ENCODE results near the gene FAM163B. TPM values are rescaled to one million over a fixed set of nuclear protein-coding genes. Genes with fewer than 3 reads are reported as not detected.

Gene FAM163B
- total and polyA plus RNA-seq, 5 donors from 2014 or later: not detected

DNA sequence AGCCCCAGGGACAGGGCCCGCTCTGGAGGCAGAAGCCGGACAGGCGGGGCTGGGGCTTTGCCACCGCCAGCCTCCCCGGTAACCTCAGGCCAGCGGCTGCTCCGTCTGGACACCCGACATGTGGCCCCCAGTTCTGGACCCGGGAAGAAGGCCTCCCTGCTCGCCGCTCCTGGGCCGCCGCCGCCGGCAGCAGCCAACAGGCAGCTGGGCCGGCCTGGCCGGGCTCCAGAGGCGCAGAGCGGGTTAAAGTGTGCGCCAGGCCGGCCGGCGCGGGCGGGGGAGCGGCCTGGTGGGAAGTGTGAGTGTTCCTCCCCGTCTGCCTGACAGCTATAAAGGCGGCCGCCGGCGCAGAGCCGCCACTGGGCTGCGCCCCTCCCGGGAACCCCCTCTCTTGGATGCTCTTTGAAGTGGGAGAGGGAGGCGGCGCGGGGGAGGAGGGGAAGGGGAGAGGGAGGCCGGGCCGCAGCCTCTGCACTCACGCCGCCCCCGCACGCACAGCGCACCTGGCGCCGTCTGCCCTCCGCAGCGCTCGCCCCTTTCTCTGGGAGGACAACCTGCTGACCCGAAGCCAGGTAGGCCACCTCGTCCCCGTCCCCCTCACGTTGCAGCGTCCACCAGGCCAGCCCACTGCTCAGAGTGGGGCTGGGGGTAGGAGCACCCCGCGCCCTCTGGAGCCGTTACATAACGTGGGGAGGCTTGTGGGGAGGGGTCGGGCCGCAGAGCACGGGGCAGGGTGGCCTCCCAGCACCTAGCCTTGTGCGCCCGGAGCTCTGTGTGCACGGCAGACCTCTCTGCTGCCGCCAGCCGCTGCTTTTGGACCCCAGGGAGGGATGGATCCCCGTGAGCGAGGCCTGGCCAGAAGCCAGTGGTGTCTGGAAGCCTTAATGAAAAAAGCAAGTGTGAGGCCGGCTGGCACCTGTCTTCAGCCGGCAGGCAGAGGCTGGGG is 74.6 kb downstream of the FAM163B start, which contains the start of gene ADAMTSL2:
Gene ADAMTSL2 (plus strand): TSS at position 359 of the 946 bp plus-strand sequence. CDS start 2,009 bp downstream, outside the sequence.
- DNase-seq (peak in 2 of 3 donors; percentile 8 to 20), ATAC-seq (ENCODE audit: low read depth in 2 of 2) (peak in 1 of 2 donors; percentile 30)
- Mint-ChIP-seq H3K9me3 (peaks cover 0 to 1% (median 0%) of the 10 kb centered on the region in 7 donors), H3K36me3 (no peaks in the 10 kb centered on the region), H3K4me1 (peaks cover 0 to 7% (median 0%) of the 10 kb centered on the region in 4 donors), H3K27me3 (peaks cover 9% of the 10 kb centered on the region), H3K27ac (no peak within 1 kb of the TSS), H3K4me3 (peak within 1 kb of the TSS in 2 of 4 donors; percentile 5 to 51)
- H3K27me3 ChIP-seq (ENCODE audit: control insufficient read depth, insufficient read depth, low read length): no peaks in the 10 kb centered on the region
- H3K4me1 ChIP-seq (ENCODE audit: control insufficient read depth, insufficient read depth, low read length, poor library complexity, severe bottlenecking): peaks cover 4% of the 10 kb centered on the region
- H3K27ac ChIP-seq (ENCODE audit: insufficient read depth, low read length, poor library complexity, severe bottlenecking): no peak within 1 kb of the TSS
- H3K9me3 ChIP-seq (ENCODE audit: control insufficient read depth in 2 of 2, low read length in 2 of 2): no peaks in the 10 kb centered on the region
- H3K4me3 ChIP-seq (ENCODE audit: low read depth, low read length): no peak within 1 kb of the TSS
- no peaks in the 10 kb centered on the region for H3K36me3 ChIP-seq (ENCODE audit: control insufficient read depth, insufficient read depth, low read length)

DNA sequence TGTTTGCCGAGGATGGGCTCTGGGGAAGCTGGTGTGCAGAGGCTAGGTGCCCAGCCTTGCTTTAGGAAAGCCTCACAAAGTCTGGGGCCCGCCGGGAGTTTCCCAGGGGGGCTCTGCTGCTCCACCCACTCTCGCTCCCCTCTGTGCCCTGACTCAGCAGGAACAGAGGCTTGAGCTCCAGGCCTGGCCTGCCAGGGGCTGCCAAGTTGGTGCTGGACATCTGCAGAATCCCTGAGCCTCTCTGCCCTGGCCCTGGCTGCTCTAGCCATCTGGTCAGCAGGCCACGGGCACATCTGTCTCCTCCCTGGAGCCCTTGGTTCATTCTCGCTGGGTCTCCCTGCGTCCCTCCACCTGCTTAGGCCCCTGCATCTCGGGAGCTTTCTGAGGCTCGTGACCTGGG is 75.3 kb downstream of the FAM163B start:
- no peak overlapping the region for H3K27ac Mint-ChIP-seq

DNA sequence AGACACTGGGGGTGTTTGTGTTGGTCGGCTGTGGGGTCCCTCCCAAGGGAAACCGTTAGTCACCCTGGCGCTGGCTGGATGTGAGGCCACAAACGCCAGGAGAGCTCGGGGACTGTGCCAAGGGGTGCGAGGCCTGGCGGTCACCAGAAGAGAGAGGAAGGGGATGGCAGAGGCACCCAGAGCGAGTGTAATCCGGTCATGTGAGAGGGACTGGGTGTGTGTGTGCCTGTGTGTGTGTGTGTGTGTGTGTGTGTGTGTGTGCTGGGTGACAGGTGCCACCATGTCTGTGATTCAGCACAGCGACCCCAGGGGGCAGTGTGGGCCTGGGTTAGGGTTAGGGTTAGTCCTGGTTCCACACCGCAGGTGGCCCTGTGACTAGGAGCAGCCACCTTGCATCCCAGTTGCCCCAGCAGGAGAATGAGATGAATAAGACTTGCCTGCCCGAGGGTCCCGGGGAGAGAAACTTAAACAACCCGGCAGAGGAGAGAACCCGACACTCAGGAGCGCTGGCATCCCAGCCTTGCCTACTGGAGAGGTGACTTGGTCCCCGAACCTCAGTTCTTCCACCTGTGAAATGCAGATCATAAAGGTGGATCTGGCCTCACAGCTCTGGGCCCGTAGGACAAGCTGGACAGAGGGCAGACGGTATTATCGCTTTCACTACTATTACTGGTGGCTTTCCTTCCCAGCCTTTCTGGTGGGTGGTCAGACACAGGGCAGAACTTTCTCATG is 76.1 kb downstream of the FAM163B start:
- Histone ChIP-seq H3K27ac (ENCODE audit: insufficient read depth, low read length, poor library complexity, severe bottlenecking) (no peak overlapping the region), H3K4me3 (ENCODE audit: low read depth, low read length) (no peak overlapping the region), H3K9me3 (ENCODE audit: control insufficient read depth in 2 of 2, low read length in 2 of 2) (no peaks in the 10 kb centered on the region), H3K36me3 (ENCODE audit: control insufficient read depth, insufficient read depth, low read length) (no peaks in the 10 kb centered on the region), H3K27me3 (ENCODE audit: control insufficient read depth, insufficient read depth, low read length) (no peaks in the 10 kb centered on the region), H3K4me1 (ENCODE audit: control insufficient read depth, insufficient read depth, low read length, poor library complexity, severe bottlenecking) (peaks cover 4% of the 10 kb centered on the region)
- H3K9me3 Mint-ChIP-seq: peaks cover 0 to 1% (median 0%) of the 10 kb centered on the region in 7 donors
- H3K27me3 Mint-ChIP-seq: peaks cover 9% of the 10 kb centered on the region
- peak overlapping the region in 3 of 4 donors; percentile 5 to 51 (median 19) for H3K4me3 Mint-ChIP-seq
- DNase-seq: peak; percentile 36 to 69 (median 60)
- ATAC-seq (ENCODE audit: low read depth in 2 of 2): peak; percentile 44 to 46
- H3K4me1 Mint-ChIP-seq: peaks cover 0 to 7% (median 0%) of the 10 kb centered on the region in 4 donors
- H3K36me3 Mint-ChIP-seq: no peaks in the 10 kb centered on the region
- H3K27ac Mint-ChIP-seq: no peak overlapping the region

More for the DNA sequence above, 75.3 kb downstream of the FAM163B start:
- no peak overlapping the region for H3K4me3 Mint-ChIP-seq
- Histone ChIP-seq H3K36me3 (ENCODE audit: control insufficient read depth, insufficient read depth, low read length) (no peaks in the 10 kb centered on the region), H3K9me3 (ENCODE audit: control insufficient read depth in 2 of 2, low read length in 2 of 2) (no peaks in the 10 kb centered on the region), H3K4me1 (ENCODE audit: control insufficient read depth, insufficient read depth, low read length, poor library complexity, severe bottlenecking) (peaks cover 4% of the 10 kb centered on the region), H3K4me3 (ENCODE audit: low read depth, low read length) (no peak overlapping the region), H3K27me3 (ENCODE audit: control insufficient read depth, insufficient read depth, low read length) (no peaks in the 10 kb centered on the region), H3K27ac (ENCODE audit: insufficient read depth, low read length, poor library complexity, severe bottlenecking) (no peak overlapping the region)
- H3K9me3 Mint-ChIP-seq: peaks cover 0 to 1% (median 0%) of the 10 kb centered on the region in 7 donors
- no peaks in the 10 kb centered on the region for H3K36me3 Mint-ChIP-seq
- peaks cover 0 to 7% (median 0%) of the 10 kb centered on the region in 4 donors for H3K4me1 Mint-ChIP-seq
- DNase-seq (no peak), ATAC-seq (ENCODE audit: low read depth in 2 of 2) (no peak)
- H3K27me3 Mint-ChIP-seq: peaks cover 9% of the 10 kb centered on the region

DNA sequence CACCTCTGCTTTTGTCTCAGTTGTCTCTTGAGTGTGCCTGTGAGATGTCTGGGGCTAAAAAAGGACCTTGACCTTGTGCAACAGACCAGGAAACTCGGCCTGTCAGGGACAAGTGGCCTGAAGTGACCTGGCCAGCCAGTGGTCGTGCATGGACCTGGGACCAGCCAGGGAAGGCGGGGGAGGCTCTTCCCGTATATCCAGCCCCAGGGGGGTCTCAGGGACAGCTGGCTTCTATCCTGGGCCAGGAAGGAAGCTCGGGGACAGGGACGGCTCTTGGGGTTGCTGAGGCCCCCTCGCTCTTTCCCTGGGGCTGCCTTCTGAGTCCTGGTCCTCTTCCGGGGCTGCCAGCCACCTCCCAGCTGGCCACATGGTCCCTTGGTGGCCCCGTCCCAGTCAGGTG is 77.9 kb downstream of the FAM163B start:
- no peaks in the 10 kb centered on the region for H3K9me3 ChIP-seq (ENCODE audit: control insufficient read depth in 2 of 2, low read length in 2 of 2)
- no peaks in the 10 kb centered on the region for H3K36me3 Mint-ChIP-seq
- no peak for ATAC-seq (ENCODE audit: low read depth in 2 of 2)
- no peaks in the 10 kb centered on the region for H3K27me3 ChIP-seq (ENCODE audit: control insufficient read depth, insufficient read depth, low read length)
- peaks cover 9% of the 10 kb centered on the region for H3K27me3 Mint-ChIP-seq
- no peak for DNase-seq
- H3K27ac ChIP-seq (ENCODE audit: insufficient read depth, low read length, poor library complexity, severe bottlenecking): no peak overlapping the region
- H3K27ac Mint-ChIP-seq: no peak overlapping the region
- peaks cover 0 to 1% (median 0%) of the 10 kb centered on the region in 7 donors for H3K9me3 Mint-ChIP-seq
- H3K4me1 Mint-ChIP-seq: peaks cover 0 to 12% (median 2%) of the 10 kb centered on the region in 4 donors
- H3K36me3 ChIP-seq (ENCODE audit: control insufficient read depth, insufficient read depth, low read length): no peaks in the 10 kb centered on the region
- peaks cover 4% of the 10 kb centered on the region for H3K4me1 ChIP-seq (ENCODE audit: control insufficient read depth, insufficient read depth, low read length, poor library complexity, severe bottlenecking)
- H3K4me3 ChIP-seq (ENCODE audit: low read depth, low read length): no peak overlapping the region
- no peak overlapping the region for H3K4me3 Mint-ChIP-seq

DNA sequence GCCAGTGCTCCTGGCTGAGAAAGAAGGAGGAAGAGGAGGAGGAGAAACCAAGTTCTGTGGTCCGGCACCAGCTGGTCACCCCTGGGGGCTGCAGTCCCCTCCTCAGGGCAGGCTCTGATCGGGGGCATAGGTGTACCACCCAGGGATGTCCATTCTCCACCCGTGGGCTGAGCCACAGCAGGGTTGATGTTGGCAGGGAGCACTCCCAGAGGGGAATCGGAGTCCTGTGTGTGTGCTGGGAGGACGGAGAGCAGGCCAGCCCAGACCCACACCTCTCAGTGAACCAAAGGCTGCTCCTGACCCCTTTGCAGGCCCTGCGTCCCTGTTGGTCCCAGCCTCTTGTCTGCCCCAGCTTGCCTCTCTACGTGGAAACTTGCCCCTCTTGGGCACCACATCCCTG is 79.3 kb downstream of the FAM163B start:
- H3K27me3 ChIP-seq (ENCODE audit: control insufficient read depth, insufficient read depth, low read length): no peaks in the 10 kb centered on the region
- no peak for DNase-seq
- Mint-ChIP-seq H3K36me3 (no peaks in the 10 kb centered on the region), H3K27ac (no peak overlapping the region), H3K9me3 (peaks cover 0 to 1% (median 0%) of the 10 kb centered on the region in 7 donors), H3K4me3 (no peak overlapping the region), H3K27me3 (peaks cover 5% of the 10 kb centered on the region), H3K4me1 (peaks cover 0 to 13% (median 2%) of the 10 kb centered on the region in 4 donors)
- ATAC-seq (ENCODE audit: low read depth in 2 of 2): no peak
- no peak overlapping the region for H3K27ac ChIP-seq (ENCODE audit: insufficient read depth, low read length, poor library complexity, severe bottlenecking)
- H3K4me3 ChIP-seq (ENCODE audit: low read depth, low read length): no peak overlapping the region
- H3K9me3 ChIP-seq (ENCODE audit: control insufficient read depth in 2 of 2, low read length in 2 of 2): no peaks in the 10 kb centered on the region
- H3K36me3 ChIP-seq (ENCODE audit: control insufficient read depth, insufficient read depth, low read length): no peaks in the 10 kb centered on the region
- H3K4me1 ChIP-seq (ENCODE audit: control insufficient read depth, insufficient read depth, low read length, poor library complexity, severe bottlenecking): peaks cover 4% of the 10 kb centered on the region

DNA sequence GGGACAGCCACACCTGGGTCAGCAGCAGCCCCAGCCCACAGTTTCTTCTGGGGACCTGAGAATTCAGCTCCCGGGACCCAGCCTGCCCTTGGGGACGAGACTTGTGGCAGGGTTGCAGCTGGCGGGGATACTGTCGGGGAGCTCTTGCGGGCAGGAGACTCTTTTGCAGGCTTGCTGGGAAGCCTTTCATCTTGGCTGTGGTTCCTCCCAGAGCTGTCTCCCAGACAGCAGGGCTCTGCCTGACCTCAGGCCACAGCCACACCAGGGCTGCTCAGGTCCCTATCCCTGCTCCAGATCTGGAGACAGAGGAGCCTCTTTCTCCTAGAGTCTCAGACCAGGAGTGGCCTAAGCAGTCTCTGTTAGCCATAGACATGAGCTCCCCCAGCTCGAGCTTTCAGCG is 79.7 kb downstream of the FAM163B start:
- no peak for ATAC-seq (ENCODE audit: low read depth in 2 of 2)
- Histone ChIP-seq H3K9me3 (ENCODE audit: control insufficient read depth in 2 of 2, low read length in 2 of 2) (no peaks in the 10 kb centered on the region), H3K27ac (ENCODE audit: insufficient read depth, low read length, poor library complexity, severe bottlenecking) (no peak overlapping the region), H3K4me3 (ENCODE audit: low read depth, low read length) (no peak overlapping the region), H3K36me3 (ENCODE audit: control insufficient read depth, insufficient read depth, low read length) (no peaks in the 10 kb centered on the region), H3K4me1 (ENCODE audit: control insufficient read depth, insufficient read depth, low read length, poor library complexity, severe bottlenecking) (peaks cover 4% of the 10 kb centered on the region), H3K27me3 (ENCODE audit: control insufficient read depth, insufficient read depth, low read length) (no peaks in the 10 kb centered on the region)
- Mint-ChIP-seq H3K27me3 (peaks cover 5% of the 10 kb centered on the region), H3K9me3 (peaks cover 0 to 1% (median 0%) of the 10 kb centered on the region in 7 donors), H3K27ac (no peak overlapping the region), H3K4me1 (peaks cover 0 to 13% (median 2%) of the 10 kb centered on the region in 4 donors), H3K36me3 (no peaks in the 10 kb centered on the region), H3K4me3 (no peak overlapping the region)
- no peak for DNase-seq

DNA sequence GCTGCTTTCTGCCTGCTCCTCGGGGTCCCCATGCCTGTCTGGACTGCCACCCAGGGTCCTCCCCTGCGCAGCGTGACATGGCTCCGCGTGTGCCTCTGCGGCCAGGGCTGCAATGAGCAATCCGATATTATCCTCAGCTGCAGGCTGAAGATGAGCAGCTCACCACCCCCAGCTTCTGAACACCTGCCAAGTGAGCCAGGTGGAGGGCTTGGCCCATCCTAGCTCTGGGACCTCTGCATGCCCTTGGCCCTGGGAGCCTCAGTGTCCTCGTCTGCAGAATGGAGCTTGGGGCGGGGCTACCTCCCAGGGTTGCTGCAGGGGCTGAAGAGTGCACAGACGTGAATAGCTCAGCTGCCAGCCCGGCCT is 80.3 kb downstream of the FAM163B start:
- DNase-seq (no peak), ATAC-seq (ENCODE audit: low read depth in 2 of 2) (no peak)
- no peak overlapping the region for H3K4me3 ChIP-seq (ENCODE audit: low read depth, low read length)
- no peaks in the 10 kb centered on the region for H3K9me3 ChIP-seq (ENCODE audit: control insufficient read depth in 2 of 2, low read length in 2 of 2)
- no peak overlapping the region for H3K4me3 Mint-ChIP-seq
- peaks cover 0 to 13% (median 2%) of the 10 kb centered on the region in 4 donors for H3K4me1 Mint-ChIP-seq
- H3K4me1 ChIP-seq (ENCODE audit: control insufficient read depth, insufficient read depth, low read length, poor library complexity, severe bottlenecking): peaks cover under 1% of the 10 kb centered on the region
- H3K27ac Mint-ChIP-seq: no peak overlapping the region
- no peaks in the 10 kb centered on the region for H3K36me3 Mint-ChIP-seq
- peaks cover 5% of the 10 kb centered on the region for H3K27me3 Mint-ChIP-seq
- no peaks in the 10 kb centered on the region for H3K36me3 ChIP-seq (ENCODE audit: control insufficient read depth, insufficient read depth, low read length)
- H3K27me3 ChIP-seq (ENCODE audit: control insufficient read depth, insufficient read depth, low read length): no peaks in the 10 kb centered on the region
- H3K27ac ChIP-seq (ENCODE audit: insufficient read depth, low read length, poor library complexity, severe bottlenecking): no peak overlapping the region
- peaks cover 0 to 1% (median 0%) of the 10 kb centered on the region in 7 donors for H3K9me3 Mint-ChIP-seq

Measured in CD4-positive, CD25-positive, alpha-beta regulatory T cell (primary cell).